ENCODE results near the gene FGF3. TPM values are rescaled to one million over a fixed set of nuclear protein-coding genes. Genes with fewer than 3 reads are reported as not detected.

FGF3 gene
- total and polyA plus RNA-seq, 10 of the 15 experiments (the other 5 are each of a cell fraction or from before 2014, with no cell fraction given): not detected

DNA sequence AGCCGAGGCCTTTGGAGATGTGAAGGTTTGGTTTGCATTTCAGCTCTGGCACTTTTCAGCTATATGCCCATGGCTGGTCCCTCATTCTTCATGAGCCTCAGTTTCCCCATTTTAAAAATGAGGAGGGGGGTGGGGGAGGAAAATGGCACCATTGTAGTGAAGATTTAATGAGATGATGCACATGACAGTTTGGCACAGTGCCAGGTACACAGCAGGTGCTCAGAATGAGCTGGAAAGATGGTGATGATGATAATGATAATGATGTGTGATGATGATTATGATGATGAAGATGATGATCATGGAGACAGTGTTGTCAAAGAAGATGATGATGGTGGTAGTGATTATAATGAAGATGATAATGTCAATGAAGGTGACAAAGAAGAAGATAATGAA lies 24.3 kb upstream of the FGF3 start:
- intact Hi-C loops (cut with micrococcal nuclease; ENCODE audit: unreplicated experiment) (loop anchor here (2.0 kb wide), 1 partner anchor 157 kb away; no protein-coding TSS in a partner anchor), in situ Hi-C loops (cut with MboI) (no loop called here)
- 58% methylated on average over 1 of the region's 1 CpG for WGBS (ENCODE audit: insufficient coverage, insufficient replicate concordance, low lambda C conversion rate, missing lambda C conversion rate)
- no peak overlapping the region for H3K27ac ChIP-seq (ENCODE audit: control insufficient read depth, insufficient read depth)
- FAIRE-seq: no peak
- no peak overlapping the region for H3K9ac ChIP-seq (ENCODE audit: control insufficient read depth, insufficient read depth, low read length)
- TF ChIP-seq GABPA (IDR thresholded peaks at IDR 0.05; ENCODE audit: low read depth) (no peak), TAF1 (IDR thresholded peaks at IDR 0.05; ENCODE audit: borderline replicate concordance, low read depth, low read length) (no peak), ZNF24 (IDR thresholded peaks at IDR 0.05) (no peak), NFYA (IDR thresholded peaks at IDR 0.05; ENCODE audit: borderline replicate concordance, low read depth, low read length) (no peak), GATAD2B (conservative IDR thresholded peaks at IDR 0.05; ENCODE audit: low read depth) (no peak), ESRRA (IDR thresholded peaks at IDR 0.05; ENCODE audit: low read length) (no peak), RB1 (IDR thresholded peaks at IDR 0.05; ENCODE audit: borderline replicate concordance) (no peak), DPF2 (IDR thresholded peaks at IDR 0.05) (no peak), ETV6 (conservative IDR thresholded peaks at IDR 0.05 in 1 of 2, IDR thresholded peaks at IDR 0.05 in 1 of 2; ENCODE audit: borderline replicate concordance in 1 of 2, low read depth in 1 of 2) (no peak), BMI1 (IDR thresholded peaks at IDR 0.05; ENCODE audit: borderline replicate concordance) (no peak), MTA2 (IDR thresholded peaks at IDR 0.05; ENCODE audit: low read depth) (no peak), SIX5 (IDR thresholded peaks at IDR 0.05; ENCODE audit: low read depth, low read length, severe bottlenecking) (no peak), KLF5 (IDR thresholded peaks at IDR 0.05; ENCODE audit: partially characterized antibody) (no peak)
- TF ChIP-seq, protein P1, sequence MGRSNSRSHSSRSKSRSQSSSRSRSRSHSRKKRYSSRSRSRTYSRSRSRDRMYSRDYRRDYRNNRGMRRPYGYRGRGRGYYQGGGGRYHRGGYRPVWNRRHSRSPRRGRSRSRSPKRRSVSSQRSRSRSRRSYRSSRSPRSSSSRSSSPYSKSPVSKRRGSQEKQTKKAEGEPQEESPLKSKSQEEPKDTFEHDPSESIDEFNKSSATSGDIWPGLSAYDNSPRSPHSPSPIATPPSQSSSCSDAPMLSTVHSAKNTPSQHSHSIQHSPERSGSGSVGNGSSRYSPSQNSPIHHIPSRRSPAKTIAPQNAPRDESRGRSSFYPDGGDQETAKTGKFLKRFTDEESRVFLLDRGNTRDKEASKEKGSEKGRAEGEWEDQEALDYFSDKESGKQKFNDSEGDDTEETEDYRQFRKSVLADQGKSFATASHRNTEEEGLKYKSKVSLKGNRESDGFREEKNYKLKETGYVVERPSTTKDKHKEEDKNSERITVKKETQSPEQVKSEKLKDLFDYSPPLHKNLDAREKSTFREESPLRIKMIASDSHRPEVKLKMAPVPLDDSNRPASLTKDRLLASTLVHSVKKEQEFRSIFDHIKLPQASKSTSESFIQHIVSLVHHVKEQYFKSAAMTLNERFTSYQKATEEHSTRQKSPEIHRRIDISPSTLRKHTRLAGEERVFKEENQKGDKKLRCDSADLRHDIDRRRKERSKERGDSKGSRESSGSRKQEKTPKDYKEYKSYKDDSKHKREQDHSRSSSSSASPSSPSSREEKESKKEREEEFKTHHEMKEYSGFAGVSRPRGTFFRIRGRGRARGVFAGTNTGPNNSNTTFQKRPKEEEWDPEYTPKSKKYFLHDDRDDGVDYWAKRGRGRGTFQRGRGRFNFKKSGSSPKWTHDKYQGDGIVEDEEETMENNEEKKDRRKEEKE (IDR thresholded peaks at IDR 0.05): no peak
- TF ChIP-seq, protein P2, sequence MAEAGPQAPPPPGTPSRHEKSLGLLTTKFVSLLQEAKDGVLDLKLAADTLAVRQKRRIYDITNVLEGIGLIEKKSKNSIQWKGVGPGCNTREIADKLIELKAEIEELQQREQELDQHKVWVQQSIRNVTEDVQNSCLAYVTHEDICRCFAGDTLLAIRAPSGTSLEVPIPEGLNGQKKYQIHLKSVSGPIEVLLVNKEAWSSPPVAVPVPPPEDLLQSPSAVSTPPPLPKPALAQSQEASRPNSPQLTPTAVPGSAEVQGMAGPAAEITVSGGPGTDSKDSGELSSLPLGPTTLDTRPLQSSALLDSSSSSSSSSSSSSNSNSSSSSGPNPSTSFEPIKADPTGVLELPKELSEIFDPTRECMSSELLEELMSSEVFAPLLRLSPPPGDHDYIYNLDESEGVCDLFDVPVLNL (IDR thresholded peaks at IDR 0.05; ENCODE audit: low read depth, low read length): no peak
- TF ChIP-seq, protein P3, sequence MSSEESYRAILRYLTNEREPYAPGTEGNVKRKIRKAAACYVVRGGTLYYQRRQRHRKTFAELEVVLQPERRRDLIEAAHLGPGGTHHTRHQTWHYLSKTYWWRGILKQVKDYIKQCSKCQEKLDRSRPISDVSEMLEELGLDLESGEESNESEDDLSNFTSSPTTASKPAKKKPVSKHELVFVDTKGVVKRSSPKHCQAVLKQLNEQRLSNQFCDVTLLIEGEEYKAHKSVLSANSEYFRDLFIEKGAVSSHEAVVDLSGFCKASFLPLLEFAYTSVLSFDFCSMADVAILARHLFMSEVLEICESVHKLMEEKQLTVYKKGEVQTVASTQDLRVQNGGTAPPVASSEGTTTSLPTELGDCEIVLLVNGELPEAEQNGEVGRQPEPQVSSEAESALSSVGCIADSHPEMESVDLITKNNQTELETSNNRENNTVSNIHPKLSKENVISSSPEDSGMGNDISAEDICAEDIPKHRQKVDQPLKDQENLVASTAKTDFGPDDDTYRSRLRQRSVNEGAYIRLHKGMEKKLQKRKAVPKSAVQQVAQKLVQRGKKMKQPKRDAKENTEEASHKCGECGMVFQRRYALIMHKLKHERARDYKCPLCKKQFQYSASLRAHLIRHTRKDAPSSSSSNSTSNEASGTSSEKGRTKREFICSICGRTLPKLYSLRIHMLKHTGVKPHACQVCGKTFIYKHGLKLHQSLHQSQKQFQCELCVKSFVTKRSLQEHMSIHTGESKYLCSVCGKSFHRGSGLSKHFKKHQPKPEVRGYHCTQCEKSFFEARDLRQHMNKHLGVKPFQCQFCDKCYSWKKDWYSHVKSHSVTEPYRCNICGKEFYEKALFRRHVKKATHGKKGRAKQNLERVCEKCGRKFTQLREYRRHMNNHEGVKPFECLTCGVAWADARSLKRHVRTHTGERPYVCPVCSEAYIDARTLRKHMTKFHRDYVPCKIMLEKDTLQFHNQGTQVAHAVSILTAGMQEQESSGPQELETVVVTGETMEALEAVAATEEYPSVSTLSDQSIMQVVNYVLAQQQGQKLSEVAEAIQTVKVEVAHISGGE (CRISPR knock-in tag; IDR thresholded peaks at IDR 0.05): no peak
- TF ChIP-seq, protein P4, sequence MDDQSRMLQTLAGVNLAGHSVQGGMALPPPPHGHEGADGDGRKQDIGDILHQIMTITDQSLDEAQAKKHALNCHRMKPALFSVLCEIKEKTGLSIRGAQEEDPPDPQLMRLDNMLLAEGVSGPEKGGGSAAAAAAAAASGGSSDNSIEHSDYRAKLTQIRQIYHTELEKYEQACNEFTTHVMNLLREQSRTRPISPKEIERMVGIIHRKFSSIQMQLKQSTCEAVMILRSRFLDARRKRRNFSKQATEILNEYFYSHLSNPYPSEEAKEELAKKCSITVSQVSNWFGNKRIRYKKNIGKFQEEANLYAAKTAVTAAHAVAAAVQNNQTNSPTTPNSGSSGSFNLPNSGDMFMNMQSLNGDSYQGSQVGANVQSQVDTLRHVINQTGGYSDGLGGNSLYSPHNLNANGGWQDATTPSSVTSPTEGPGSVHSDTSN (IDR thresholded peaks at IDR 0.05; ENCODE audit: insufficient replicate concordance, low read depth, low read length): no peak
- BruUV-seq (replicated peaks): no TSS peak
- POLR2A ChIA-PET: no interaction called here
- no peaks in the 10 kb centered on the region for H3K79me2 ChIP-seq (ENCODE audit: control insufficient read depth, insufficient read depth, low read length)
- no peak overlapping the region for H3K4me2 ChIP-seq (ENCODE audit: control insufficient read depth, insufficient read depth)
- no peaks in the 10 kb centered on the region for H3K9me3 ChIP-seq (replicated peaks; ENCODE audit: control insufficient read depth, insufficient read depth, low read length)
- H3K4me1 ChIP-seq (ENCODE audit: control insufficient read depth, insufficient read depth, low read length): no peaks in the 10 kb centered on the region
- no peak overlapping the region for H3K4me3 ChIP-seq
- H3K27me3 ChIP-seq (replicated peaks in 1 of 2; ENCODE audit: control insufficient read depth in 2 of 2, insufficient read depth in 2 of 2, low read length in 1 of 2): peaks cover 0 to 5% of the 10 kb centered on the region in 2 experiments; a peak in 2 of 4 replicates
- SMC1A ChIA-PET (ENCODE audit: uncharacterized antibody, unreplicated experiment): no interaction called here
- RAD21 ChIA-PET (ENCODE audit: unreplicated experiment): no interaction called here
- H3K36me3 ChIP-seq (ENCODE audit: control insufficient read depth in 2 of 2, insufficient read depth in 2 of 2, low read length in 1 of 2): no peaks in the 10 kb centered on the region
- no peak for ATAC-seq
- no peak for DNase-seq (ENCODE audit: low read depth, low spot score)
- CTCF ChIA-PET: interaction anchor here (0.6 kb wide), 1 partner anchor 167 kb away, joined by 3 read pairs; no protein-coding TSS in a partner anchor
- H4K20me1 ChIP-seq (ENCODE audit: control insufficient read depth, insufficient read depth): no peaks in the 10 kb centered on the region
- H2AFZ ChIP-seq (ENCODE audit: control insufficient read depth, low read depth, low read length): no peak overlapping the region
